PC-9 (cell line): ENCODE measurements around the gene ZNF207. TPM values are rescaled to one million over a fixed set of nuclear protein-coding genes. Genes with fewer than 3 reads are reported as not detected.

Experiments
- BruUV-seq: library from RNA; stranded (reverse); fragments of 400-500 nt; replicated peaks from 2 replicates; lab custom pipeline; 2021; lab: Mats Ljungman, UMichigan
- CTCF ChIA-PET: fragments of 300-600 bp; sonication (Branson Sonifier 250); formaldehyde crosslinking; loops from one replicate; lab custom pipeline; 2022; ENCODE audit warnings: antibody characterized with exemption; lab: Charles Lee
- POLR2A ChIA-PET: fragments of 300-600 bp; sonication (Branson Sonifier 250); formaldehyde crosslinking; loops from one replicate; lab custom pipeline; 2022; ENCODE audit warnings: antibody characterized with exemption; ENCODE audit not compliant: unreplicated experiment; lab: Charles Lee
- DNase-seq, 2 experiments: peaks; one replicate each; pipeline versions ENCODE4 v3.0.0 to v3.0.0-alpha.2; 2015 to 2022; ENCODE audit warnings: mixed read lengths in 1 of 2
- H2AFZ ChIP-seq: fragments of 200-600 bp; sonication (generic); 2 replicates; pipeline ENCODE4 v1.8.1; 2017; ENCODE audit warnings: antibody characterized with exemption
- H3F3A ChIP-seq: fragments of 200-600 bp; sonication (generic); 2 replicates; pipeline ENCODE4 v1.8.1; 2017; ENCODE audit warnings: antibody characterized with exemption, mild to moderate bottlenecking, low read depth; ENCODE audit not compliant: insufficient read depth
- H3K27ac ChIP-seq: fragments of 200-600 bp; sonication (generic); 2 replicates; pipeline ENCODE4 v1.6.1; 2016; ENCODE audit warnings: mixed run types
- H3K27me3 ChIP-seq: fragments of 200-600 bp; sonication (generic); 2 replicates; pipeline ENCODE4 v1.6.1; 2016; ENCODE audit warnings: low read depth, mixed run types; ENCODE audit not compliant: insufficient read depth
- H3K36me3 ChIP-seq: fragments of 200-600 bp; sonication (generic); 2 replicates; pipeline ENCODE4 v1.6.1; 2016; ENCODE audit warnings: low read depth, mixed run types
- H3K4me1 ChIP-seq: fragments of 200-600 bp; sonication (generic); replicated peaks from 2 replicates; pipeline ENCODE4 v1.6.1; 2016; ENCODE audit warnings: mixed run types; ENCODE audit not compliant: insufficient read depth
- H3K4me2 ChIP-seq: fragments of 200-600 bp; sonication (generic); 2 replicates; pipeline ENCODE4 v1.6.1; 2017; ENCODE audit warnings: mixed run types
- H3K4me3 ChIP-seq: fragments of 200-600 bp; sonication (generic); 2 replicates; pipeline ENCODE4 v1.6.1; 2016; ENCODE audit warnings: mixed run types
- H3K79me2 ChIP-seq: fragments of 200-600 bp; sonication (generic); 2 replicates; pipeline ENCODE4 v1.6.1; 2017; ENCODE audit warnings: low read depth, mixed run types
- H3K9me2 ChIP-seq: fragments of 200-600 bp; sonication (generic); 2 replicates; pipeline ENCODE4 v1.8.1; 2017; ENCODE audit warnings: mild to moderate bottlenecking; ENCODE audit not compliant: insufficient read depth
- H3K9me3 ChIP-seq: fragments of 200-600 bp; sonication (generic); 2 replicates; pipeline ENCODE4 v1.8.1; 2016; ENCODE audit warnings: low read depth; ENCODE audit not compliant: insufficient read depth
- H4K20me1 ChIP-seq: fragments of 200-600 bp; sonication (generic); 2 replicates; pipeline ENCODE4 v1.8.1; 2017; ENCODE audit not compliant: insufficient read depth
- CTCF ChIP-seq: fragments of 200-600 bp; sonication (generic); conservative IDR thresholded peaks from 2 replicates; pipeline ENCODE4 v1.6.1; 2017; ENCODE audit warnings: mixed run types, antibody characterized with exemption, mild to moderate bottlenecking, moderate library complexity
- EZH2 ChIP-seq: fragments of 200-600 bp; sonication (generic); IDR thresholded peaks from 2 replicates; pipeline ENCODE4 v1.8.0; 2017; ENCODE audit warnings: antibody characterized with exemption, low read depth
- intact Hi-C: fragments of 100-400 bp; cut with micrococcal nuclease; formaldehyde crosslinking; loops from one replicate; pipeline ENCODE4 v1.10.0; 2022; ENCODE audit not compliant: unreplicated experiment
- total RNA-seq: library from RNA; stranded (reverse); gene quantifications from 2 replicates; pipeline ENCODE4 v1.2.3, GENCODE V29; 2021

ZNF207 gene
- total RNA-seq, 1 experiment from 2014 or later: 198 TPM

- no peaks in the 10 kb centered on the region for H3K9me2 ChIP-seq
- H3F3A ChIP-seq: peaks cover 66% of the 10 kb centered on the region
- H3K27me3 ChIP-seq: no peaks in the 10 kb centered on the region
- H3K4me2 ChIP-seq: no peak overlapping the region
- POLR2A ChIA-PET: no interaction called here
- intact Hi-C loops: no loop called here
- no peak overlapping the region for H2AFZ ChIP-seq
- TF ChIP-seq EZH2: no peak
- no peak for TF ChIP-seq CTCF
- DNase-seq: no peak
- no peak overlapping the region for H3K27ac ChIP-seq
- CTCF ChIA-PET: no interaction called here
- no peaks in the 10 kb centered on the region for H3K79me2 ChIP-seq
- peaks cover 31% of the 10 kb centered on the region for H4K20me1 ChIP-seq
- H3K9me3 ChIP-seq: no peaks in the 10 kb centered on the region
- no peaks in the 10 kb centered on the region for H3K4me1 ChIP-seq
- no TSS peak for BruUV-seq
- H3K36me3 ChIP-seq: peaks cover 28% of the 10 kb centered on the region
- no peak overlapping the region for H3K4me3 ChIP-seq
Observed at GRCh38 chr17:32382526-32383223, 32.7 kb downstream of the ZNF207 start.

GRCh38 chr17:32383926-32384434, 34.0 kb downstream of the ZNF207 start:
- CTCF ChIA-PET: no interaction called here
- peaks cover 53% of the 10 kb centered on the region for H3F3A ChIP-seq
- TF ChIP-seq EZH2: no peak
- TF ChIP-seq CTCF: no peak
- no peak overlapping the region for H3K4me2 ChIP-seq
- H3K27me3 ChIP-seq: no peaks in the 10 kb centered on the region
- H3K27ac ChIP-seq: no peak overlapping the region
- no peak overlapping the region for H2AFZ ChIP-seq
- peaks cover 26% of the 10 kb centered on the region for H4K20me1 ChIP-seq
- H3K4me3 ChIP-seq: no peak overlapping the region
- H3K4me1 ChIP-seq: no peaks in the 10 kb centered on the region
- no peaks in the 10 kb centered on the region for H3K9me2 ChIP-seq
- intact Hi-C loops: no loop called here
- POLR2A ChIA-PET: no interaction called here
- no peaks in the 10 kb centered on the region for H3K9me3 ChIP-seq
- no peak for DNase-seq
- H3K79me2 ChIP-seq: no peaks in the 10 kb centered on the region
- no TSS peak for BruUV-seq
- peaks cover 15% of the 10 kb centered on the region for H3K36me3 ChIP-seq

- Histone ChIP-seq H3K4me2 (no peak overlapping the region), H3K79me2 (no peaks in the 10 kb centered on the region), H3K9me2 (no peaks in the 10 kb centered on the region), H3K9me3 (no peaks in the 10 kb centered on the region), H3K27ac (no peak overlapping the region), H3K27me3 (no peaks in the 10 kb centered on the region), H3K36me3 (peaks cover 9% of the 10 kb centered on the region), H2AFZ (no peak overlapping the region), H3K4me1 (no peaks in the 10 kb centered on the region), H3F3A (peaks cover 45% of the 10 kb centered on the region), H3K4me3 (no peak overlapping the region), H4K20me1 (peaks cover 17% of the 10 kb centered on the region)
- ChIA-PET CTCF (no interaction called here), POLR2A (no interaction called here)
- no peak for DNase-seq
- no TSS peak for BruUV-seq
- intact Hi-C loops: no loop called here
- TF ChIP-seq EZH2: no peak
- no peak for TF ChIP-seq CTCF
Observed at GRCh38 chr17:32385121-32385520, 35.2 kb downstream of the ZNF207 start.
